SK-N-SH (cell line): Measurements from ENCODE around the gene TMED1. TPM values are rescaled to one million over a fixed set of nuclear protein-coding genes. Genes with fewer than 3 reads are reported as not detected.

Source experiments
- CTCF ChIA-PET: fragments of 300-600, 350-600 bp; formaldehyde crosslinking; extraction: SDS; loops from one replicate; lab custom pipeline; 2021; lab: Yijun Ruan, JAX
- POLR2A ChIA-PET: fragments of 350-600 bp; sonication (Branson Sonifier 250); formaldehyde crosslinking; extraction: SDS; loops from one replicate; lab custom pipeline; 2020; ENCODE audit warnings: antibody characterized with exemption, inconsistent platforms; lab: Yijun Ruan, JAX
- DNase-seq: peaks from one replicate; pipeline ENCODE4 v3.0.0; 2012
- H2AFZ ChIP-seq: fragments of 200-600 bp; sonication (generic); 2 replicates; pipeline ENCODE4 v1.8.1; 2016; ENCODE audit warnings: antibody characterized with exemption, mild to moderate bottlenecking, low read depth
- H3F3A ChIP-seq: fragments of 200-600 bp; sonication (generic); replicated peaks from 2 replicates; pipeline ENCODE3; 2016; ENCODE audit warnings: antibody characterized with exemption, mild to moderate bottlenecking; ENCODE audit not compliant: insufficient read depth
- H3K27ac ChIP-seq, 2 experiments: fragments of 200-500 bp in 1 of 2; fragments of 200-600 bp in 1 of 2; sonication (Bioruptor generic) in 1 of 2; sonication (generic), shearing (Covaris generic) in 1 of 2; 2 replicates each; pipeline versions ENCODE4 v1.5.1 to v1.6.1; 2014 to 2016; ENCODE audit warnings: low read depth in 2 of 2, inconsistent platforms in 1 of 2, low read length in 1 of 2, mild to moderate bottlenecking in 1 of 2, mixed read lengths in 1 of 2
- H3K27me3 ChIP-seq: fragments of 200-600 bp; sonication (generic), shearing (Covaris generic); 2 replicates; pipeline ENCODE4 v1.6.1; 2016; ENCODE audit warnings: mixed run types; ENCODE audit not compliant: insufficient read depth
- H3K36me3 ChIP-seq, 2 experiments: fragments of 200-500 bp in 1 of 2; fragments of 200-600 bp in 1 of 2; sonication (Bioruptor generic) in 1 of 2; sonication (generic) in 1 of 2; replicated peaks in 1 of 2; 2 replicates each; pipeline versions ENCODE3 to v1.5.1; 2014 to 2016; ENCODE audit warnings: low read length in 1 of 2, mild to moderate bottlenecking in 1 of 2; ENCODE audit not compliant: insufficient read depth in 2 of 2, control insufficient read depth in 1 of 2
- H3K4me1 ChIP-seq, 2 experiments: fragments of 200-500 bp in 1 of 2; fragments of 200-600 bp in 1 of 2; sonication (Bioruptor generic) in 1 of 2; sonication (generic), shearing (Covaris generic) in 1 of 2; 2 replicates each; pipeline versions ENCODE4 v1.5.1 to v1.6.1; 2014 to 2016; ENCODE audit warnings: low read depth in 1 of 2, low read length in 1 of 2, mixed run types in 1 of 2; ENCODE audit not compliant: insufficient read depth in 2 of 2, control insufficient read depth in 1 of 2
- H3K4me2 ChIP-seq: fragments of 200-600 bp; sonication (generic), shearing (Covaris generic); 2 replicates; pipeline ENCODE4 v1.6.1; 2017; ENCODE audit warnings: mixed run types
- H3K4me3 ChIP-seq, 2 experiments: fragments of 200-500 bp in 1 of 2; fragments of 200-600 bp in 1 of 2; sonication (Bioruptor generic) in 1 of 2; sonication (generic), shearing (Covaris generic) in 1 of 2; 2 replicates each; pipeline versions ENCODE4 v1.5.1 to v1.8.1; 2014 to 2016; ENCODE audit warnings: low read depth in 2 of 2, inconsistent platforms in 1 of 2, low read length in 1 of 2, mild to moderate bottlenecking in 1 of 2, mixed read lengths in 1 of 2, moderate library complexity in 1 of 2
- H3K79me2 ChIP-seq: fragments of 200-600 bp; sonication (generic); 2 replicates; pipeline ENCODE4 v1.8.1; 2017; ENCODE audit warnings: mild to moderate bottlenecking; ENCODE audit not compliant: insufficient read depth
- H3K9ac ChIP-seq: fragments of 200-600 bp; sonication (generic); 2 replicates; pipeline ENCODE4 v1.6.1; 2017; ENCODE audit warnings: mixed run types
- H3K9me2 ChIP-seq: fragments of 200-600 bp; sonication (generic); 2 replicates; pipeline ENCODE4 v1.6.1; 2017; ENCODE audit warnings: mixed run types
- H3K9me3 ChIP-seq: fragments of 200-600 bp; sonication (generic); 2 replicates; pipeline ENCODE4 v1.6.1; 2017; ENCODE audit warnings: mixed run types, mild to moderate bottlenecking, moderate library complexity
- H4K20me1 ChIP-seq: fragments of 200-600 bp; sonication (generic); 2 replicates; pipeline ENCODE4 v1.6.1; 2017; ENCODE audit warnings: mild to moderate bottlenecking, mixed run types; ENCODE audit not compliant: insufficient read depth
- EZH2phosphoT487 ChIP-seq: fragments of 200-600 bp; sonication (generic); IDR thresholded peaks from 2 replicates; pipeline ENCODE4 v1.6.1; 2017; ENCODE audit warnings: low read depth, mixed run types, mild to moderate bottlenecking, antibody characterized with exemption, moderate library complexity, borderline replicate concordance
- FOSL2 ChIP-seq: IDR thresholded peaks from 2 replicates; pipeline ENCODE4 v1.4.0; 2012; ENCODE audit warnings: low read depth, mild to moderate bottlenecking, moderate library complexity, borderline replicate concordance
- GABPA ChIP-seq: IDR thresholded peaks from 2 replicates; pipeline ENCODE4 v1.4.0; 2012; ENCODE audit warnings: low read depth, mild to moderate bottlenecking
- JUND ChIP-seq: IDR thresholded peaks from 2 replicates; pipeline ENCODE4 v1.4.0; 2012
- MAX ChIP-seq: IDR thresholded peaks from 2 replicates; pipeline ENCODE4 v1.4.0; 2012; ENCODE audit warnings: low read depth
- NRF1 ChIP-seq: IDR thresholded peaks from 2 replicates; pipeline ENCODE4 v1.6.1; 2012; ENCODE audit warnings: low read depth, mild to moderate bottlenecking, low read length
- PBX3 ChIP-seq: IDR thresholded peaks from 2 replicates; pipeline ENCODE4; 2012
- POLR2AphosphoS5 ChIP-seq: IDR thresholded peaks from 2 replicates; pipeline ENCODE4 v1.6.1; 2012; ENCODE audit warnings: low read depth, low read length
- RAD21 ChIP-seq: IDR thresholded peaks from 2 replicates; pipeline ENCODE4 v1.6.1; 2012; ENCODE audit warnings: mild to moderate bottlenecking, low read length
- RFX5 ChIP-seq: IDR thresholded peaks from 2 replicates; pipeline ENCODE4 v1.6.1; 2012; ENCODE audit warnings: mild to moderate bottlenecking, improper control_type of control experiment, low read length
- RXRA ChIP-seq: IDR thresholded peaks from 2 replicates; pipeline ENCODE4 v1.4.0; 2012; ENCODE audit warnings: low read depth, mild to moderate bottlenecking, borderline replicate concordance
- SIN3A ChIP-seq: IDR thresholded peaks from 2 replicates; pipeline ENCODE4 v1.6.1; 2012; ENCODE audit warnings: low read depth, mild to moderate bottlenecking, low read length, moderate library complexity, borderline replicate concordance
- TAF1 ChIP-seq: IDR thresholded peaks from 2 replicates; pipeline ENCODE4 v1.6.1; 2012; ENCODE audit warnings: low read depth, mild to moderate bottlenecking, low read length, moderate library complexity, borderline replicate concordance
- TCF12 ChIP-seq: IDR thresholded peaks from 2 replicates; pipeline ENCODE4 v1.4.0; 2012
- YY1 ChIP-seq: IDR thresholded peaks from 2 replicates; pipeline ENCODE4 v1.4.0; 2012; ENCODE audit warnings: low read depth, mild to moderate bottlenecking
- WGBS: methylation state at CpG from one replicate; pipeline ENCODE4 v1.1.6; 2017; ENCODE audit warnings: low lambda C conversion rate; 5-methylcytosine and 5-hydroxymethylcytosine counted together
- polyA plus RNA-seq, 3 experiments: library from polyadenylated mRNA; depleted of rRNA; stranded (reverse); fragments of >200 nt; gene quantifications; 2 replicates each; pipeline ENCODE4 v1.2.3, GENCODE V29; 2012
- TF ChIP-seq, protein P1 (sequence below): IDR thresholded peaks from 2 replicates; pipeline ENCODE4 v1.6.1; 2012; ENCODE audit warnings: mild to moderate bottlenecking, low read depth, low read length, moderate library complexity
- TF ChIP-seq, protein P2 (sequence below): IDR thresholded peaks from 2 replicates; pipeline ENCODE4 v1.4.0; 2012; ENCODE audit warnings: low read depth, borderline replicate concordance
- TF ChIP-seq, protein P3 (sequence below): fragments of 200-600 bp; sonication (generic); IDR thresholded peaks from 2 replicates; pipeline ENCODE4 v1.6.1; 2017; ENCODE audit warnings: antibody characterized with exemption, mild to moderate bottlenecking, moderate library complexity

The TMED1 gene
- polyA plus RNA-seq, 1 of the 3 experiments (the other 2 are of a cell fraction), result 92.4 TPM

- no peak overlapping the region for H3K9ac ChIP-seq
- DNase-seq, result no peak
- peaks cover 32% of the 10 kb centered on the region for H3K79me2 ChIP-seq
- H3K4me1 ChIP-seq, result peaks cover 37 to 56% of the 10 kb centered on the region in 2 experiments; a peak in 3 of 4 replicates
- TF ChIP-seq TCF12, result no peak
- TF ChIP-seq RXRA, result no peak
- TF ChIP-seq NRF1, result no peak
- POLR2A ChIA-PET, result no interaction called here
- H4K20me1 ChIP-seq, result no peaks in the 10 kb centered on the region
- peak overlapping the region in 1 of 2 experiments; percentile 8; a peak in 1 of 4 replicates for H3K27ac ChIP-seq
- H3K4me3 ChIP-seq, result no peak overlapping the region
- CTCF ChIA-PET, result interaction anchor here (0.6 to 1.4 kb wide), 4 partner anchors 41 to 507 kb away, joined by 3 to 6 read pairs (median 4); partner anchors contain the start of gene QTRT1
- H3K9me2 ChIP-seq, result no peaks in the 10 kb centered on the region
- H3K4me2 ChIP-seq, result no peak overlapping the region
- H3K36me3 ChIP-seq, result peaks cover 0 to 16% of the 10 kb centered on the region in 2 experiments
- peaks cover 3% of the 10 kb centered on the region for H3F3A ChIP-seq
- 98% methylated on average over 8 of the region's 9 CpGs for WGBS
- H3K9me3 ChIP-seq, result no peaks in the 10 kb centered on the region
- no peaks in the 10 kb centered on the region for H3K27me3 ChIP-seq
- H2AFZ ChIP-seq, result no peak overlapping the region
These were observed 20.9 kb downstream of the TMED1 start for GRCh38 chr19:10815007-10815536.

- peaks cover 34 to 40% of the 10 kb centered on the region in 2 experiments; a peak in 3 of 4 replicates for H3K4me1 ChIP-seq
- H3K9me2 ChIP-seq, result no peaks in the 10 kb centered on the region
- H3K4me2 ChIP-seq, result 0 out of 2 replicates have a peak overlapping the region, but pooled peaks have one; percentile 29
- no peak for DNase-seq
- no peak overlapping the region for H2AFZ ChIP-seq
- ChIA-PET CTCF (no interaction called here), POLR2A (no interaction called here)
- H3K36me3 ChIP-seq, result peaks cover 6 to 23% of the 10 kb centered on the region in 2 experiments
- no peaks in the 10 kb centered on the region for H3K9me3 ChIP-seq
- peak overlapping the region; percentile 54 to 85 for H3K27ac ChIP-seq
- no peak overlapping the region for H3K4me3 ChIP-seq
- H3K79me2 ChIP-seq, result peaks cover 32% of the 10 kb centered on the region
- H4K20me1 ChIP-seq, result no peaks in the 10 kb centered on the region
- 44% methylated on average over 3 of the region's 9 CpGs for WGBS
- H3K27me3 ChIP-seq, result no peaks in the 10 kb centered on the region
- H3K9ac ChIP-seq, result peak overlapping the region; percentile 36; the same call in 1 of the 2 replicates
- peaks cover 8% of the 10 kb centered on the region for H3F3A ChIP-seq
- TF ChIP-seq JUND, result peak; percentile 74; the same call in 1 of the 2 replicates
- TF ChIP-seq SIN3A, result peak; percentile 70; the same call in 1 of the 2 replicates
- no peak for TF ChIP-seq TAF1
- TF ChIP-seq, protein P1, sequence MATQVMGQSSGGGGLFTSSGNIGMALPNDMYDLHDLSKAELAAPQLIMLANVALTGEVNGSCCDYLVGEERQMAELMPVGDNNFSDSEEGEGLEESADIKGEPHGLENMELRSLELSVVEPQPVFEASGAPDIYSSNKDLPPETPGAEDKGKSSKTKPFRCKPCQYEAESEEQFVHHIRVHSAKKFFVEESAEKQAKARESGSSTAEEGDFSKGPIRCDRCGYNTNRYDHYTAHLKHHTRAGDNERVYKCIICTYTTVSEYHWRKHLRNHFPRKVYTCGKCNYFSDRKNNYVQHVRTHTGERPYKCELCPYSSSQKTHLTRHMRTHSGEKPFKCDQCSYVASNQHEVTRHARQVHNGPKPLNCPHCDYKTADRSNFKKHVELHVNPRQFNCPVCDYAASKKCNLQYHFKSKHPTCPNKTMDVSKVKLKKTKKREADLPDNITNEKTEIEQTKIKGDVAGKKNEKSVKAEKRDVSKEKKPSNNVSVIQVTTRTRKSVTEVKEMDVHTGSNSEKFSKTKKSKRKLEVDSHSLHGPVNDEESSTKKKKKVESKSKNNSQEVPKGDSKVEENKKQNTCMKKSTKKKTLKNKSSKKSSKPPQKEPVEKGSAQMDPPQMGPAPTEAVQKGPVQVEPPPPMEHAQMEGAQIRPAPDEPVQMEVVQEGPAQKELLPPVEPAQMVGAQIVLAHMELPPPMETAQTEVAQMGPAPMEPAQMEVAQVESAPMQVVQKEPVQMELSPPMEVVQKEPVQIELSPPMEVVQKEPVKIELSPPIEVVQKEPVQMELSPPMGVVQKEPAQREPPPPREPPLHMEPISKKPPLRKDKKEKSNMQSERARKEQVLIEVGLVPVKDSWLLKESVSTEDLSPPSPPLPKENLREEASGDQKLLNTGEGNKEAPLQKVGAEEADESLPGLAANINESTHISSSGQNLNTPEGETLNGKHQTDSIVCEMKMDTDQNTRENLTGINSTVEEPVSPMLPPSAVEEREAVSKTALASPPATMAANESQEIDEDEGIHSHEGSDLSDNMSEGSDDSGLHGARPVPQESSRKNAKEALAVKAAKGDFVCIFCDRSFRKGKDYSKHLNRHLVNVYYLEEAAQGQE, result peak; percentile 41; the same call in 1 of the 2 replicates
- TF ChIP-seq MAX, result peak; percentile 94
- TF ChIP-seq TCF12, result peak; percentile 73
- peak; percentile 88; the same call in 1 of the 2 replicates for TF ChIP-seq FOSL2
- TF ChIP-seq PBX3, result peak; percentile 53
- peak; percentile 56 for TF ChIP-seq GABPA
- no peak for TF ChIP-seq RAD21
- no peak for TF ChIP-seq YY1
- no peak for TF ChIP-seq EZH2phosphoT487
- TF ChIP-seq, protein P2, sequence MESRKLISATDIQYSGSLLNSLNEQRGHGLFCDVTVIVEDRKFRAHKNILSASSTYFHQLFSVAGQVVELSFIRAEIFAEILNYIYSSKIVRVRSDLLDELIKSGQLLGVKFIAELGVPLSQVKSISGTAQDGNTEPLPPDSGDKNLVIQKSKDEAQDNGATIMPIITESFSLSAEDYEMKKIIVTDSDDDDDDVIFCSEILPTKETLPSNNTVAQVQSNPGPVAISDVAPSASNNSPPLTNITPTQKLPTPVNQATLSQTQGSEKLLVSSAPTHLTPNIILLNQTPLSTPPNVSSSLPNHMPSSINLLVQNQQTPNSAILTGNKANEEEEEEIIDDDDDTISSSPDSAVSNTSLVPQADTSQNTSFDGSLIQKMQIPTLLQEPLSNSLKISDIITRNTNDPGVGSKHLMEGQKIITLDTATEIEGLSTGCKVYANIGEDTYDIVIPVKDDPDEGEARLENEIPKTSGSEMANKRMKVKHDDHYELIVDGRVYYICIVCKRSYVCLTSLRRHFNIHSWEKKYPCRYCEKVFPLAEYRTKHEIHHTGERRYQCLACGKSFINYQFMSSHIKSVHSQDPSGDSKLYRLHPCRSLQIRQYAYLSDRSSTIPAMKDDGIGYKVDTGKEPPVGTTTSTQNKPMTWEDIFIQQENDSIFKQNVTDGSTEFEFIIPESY, result no peak
- TF ChIP-seq RFX5, result no peak
- peak; percentile 62; the same call in 1 of the 2 replicates for TF ChIP-seq POLR2AphosphoS5
- TF ChIP-seq, protein P3, sequence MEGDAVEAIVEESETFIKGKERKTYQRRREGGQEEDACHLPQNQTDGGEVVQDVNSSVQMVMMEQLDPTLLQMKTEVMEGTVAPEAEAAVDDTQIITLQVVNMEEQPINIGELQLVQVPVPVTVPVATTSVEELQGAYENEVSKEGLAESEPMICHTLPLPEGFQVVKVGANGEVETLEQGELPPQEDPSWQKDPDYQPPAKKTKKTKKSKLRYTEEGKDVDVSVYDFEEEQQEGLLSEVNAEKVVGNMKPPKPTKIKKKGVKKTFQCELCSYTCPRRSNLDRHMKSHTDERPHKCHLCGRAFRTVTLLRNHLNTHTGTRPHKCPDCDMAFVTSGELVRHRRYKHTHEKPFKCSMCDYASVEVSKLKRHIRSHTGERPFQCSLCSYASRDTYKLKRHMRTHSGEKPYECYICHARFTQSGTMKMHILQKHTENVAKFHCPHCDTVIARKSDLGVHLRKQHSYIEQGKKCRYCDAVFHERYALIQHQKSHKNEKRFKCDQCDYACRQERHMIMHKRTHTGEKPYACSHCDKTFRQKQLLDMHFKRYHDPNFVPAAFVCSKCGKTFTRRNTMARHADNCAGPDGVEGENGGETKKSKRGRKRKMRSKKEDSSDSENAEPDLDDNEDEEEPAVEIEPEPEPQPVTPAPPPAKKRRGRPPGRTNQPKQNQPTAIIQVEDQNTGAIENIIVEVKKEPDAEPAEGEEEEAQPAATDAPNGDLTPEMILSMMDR, result no peak; the same call in 1 of the 2 replicates
- TF ChIP-seq, all 33 proteins: peak for 9
These were observed 23.1 kb downstream of the TMED1 start for GRCh38 chr19:10812902-10813404.
